NCI-H2227 treated with DMSO at 0.1 percent for 48 hours (cell line): ENCODE data around the gene ACTN2.
A peak's percentile ranks its signal among the peaks of the same experiment; 100 is the strongest.

ENCODE experiments used
- DNase-seq: peaks from one replicate; lab custom pipeline; 2025; lab: John Stamatoyannopoulos, UW

ACTN2 gene

GRCh38 chr1:236691348-236691747 is 5.0 kb downstream of the ACTN2 start:
- no peak for DNase-seq

- DNase-seq, result no peak
Observed at GRCh38 chr1:236692128-236692527, 5.8 kb downstream of the ACTN2 start.

GRCh38 chr1:236692742-236693141 is 6.4 kb downstream of the ACTN2 start:
- no peak for DNase-seq

GRCh38 chr1:236699366-236699765 is 13.1 kb downstream of the ACTN2 start:
- no peak for DNase-seq

GRCh38 chr1:236700903-236701302 is 14.6 kb downstream of the ACTN2 start:
- no peak for DNase-seq

GRCh38 chr1:236701782-236702181 is 15.5 kb downstream of the ACTN2 start:
- no peak for DNase-seq

GRCh38 chr1:236702791-236703394 is 16.6 kb downstream of the ACTN2 start:
- DNase-seq, result no peak

- peak; percentile 66 for DNase-seq
Observed at GRCh38 chr1:236705771-236706170, 19.5 kb downstream of the ACTN2 start.

GRCh38 chr1:236706183-236706582 is 19.9 kb downstream of the ACTN2 start:
- peak; percentile 47 for DNase-seq

- no peak for DNase-seq
Observed at GRCh38 chr1:236710328-236710892, 24.1 kb downstream of the ACTN2 start.

GRCh38 chr1:236716160-236716559 is 29.9 kb downstream of the ACTN2 start:
- DNase-seq, result no peak

GRCh38 chr1:236717811-236718210 is 31.5 kb downstream of the ACTN2 start:
- no peak for DNase-seq

GRCh38 chr1:236718328-236718727 is 32.0 kb downstream of the ACTN2 start:
- no peak for DNase-seq

GRCh38 chr1:236720206-236720605 is 33.9 kb downstream of the ACTN2 start:
- DNase-seq, result no peak

- DNase-seq, result no peak
Observed at GRCh38 chr1:236720611-236721010, 34.3 kb downstream of the ACTN2 start.

GRCh38 chr1:236724049-236724448 is 37.8 kb downstream of the ACTN2 start:
- DNase-seq, result no peak

- no peak for DNase-seq
Observed at GRCh38 chr1:236724506-236724905, 38.2 kb downstream of the ACTN2 start.

- no peak for DNase-seq
Observed at GRCh38 chr1:236725668-236726067, 39.4 kb downstream of the ACTN2 start.

- DNase-seq, result no peak
Observed at GRCh38 chr1:236727521-236727920, 41.2 kb downstream of the ACTN2 start.

- no peak for DNase-seq
Observed at GRCh38 chr1:236728752-236729151, 42.5 kb downstream of the ACTN2 start.

GRCh38 chr1:236733653-236734052 is 47.4 kb downstream of the ACTN2 start:
- no peak for DNase-seq

GRCh38 chr1:236734141-236734765 is 48.0 kb downstream of the ACTN2 start:
- no peak for DNase-seq

GRCh38 chr1:236736761-236737160 is 50.5 kb downstream of the ACTN2 start:
- DNase-seq, result no peak

- DNase-seq, result no peak
Observed at GRCh38 chr1:236741753-236742152, 55.5 kb downstream of the ACTN2 start.
